Common myeloid progenitor, CD34-positive (primary cell): Measurements from ENCODE around the gene SPAG8.

ENCODE experiments used
- CTCF ChIA-PET: fragments of 350-600 bp; sonication (Branson Sonifier 250); formaldehyde crosslinking; loops from one replicate; lab custom pipeline; 2021; ENCODE audit warnings: antibody characterized with exemption; lab: Charles Lee
- POLR2A ChIA-PET: fragments of 350-600 bp; sonication (Branson Sonifier 250); formaldehyde crosslinking; loops from one replicate; lab custom pipeline; 2021; ENCODE audit warnings: antibody characterized with exemption; lab: Charles Lee
- DNase-seq, 3 donors: peaks; one replicate each; pipeline versions ENCODE4 v3.0.0 to v3.0.0-alpha.2; 2013
- H3K27ac ChIP-seq, 2 experiments: 1 replicate in 1 of 2; 2 replicates in 1 of 2; pipeline ENCODE4 v1.7.0; 2013; ENCODE audit warnings: inconsistent platforms in 2 of 2, low read length in 2 of 2, mild to moderate bottlenecking in 2 of 2, low read depth in 1 of 2, moderate library complexity in 1 of 2; ENCODE audit not compliant: severe bottlenecking in 2 of 2, insufficient read depth in 1 of 2, poor library complexity in 1 of 2
- H3K27me3 ChIP-seq, 5 experiments: replicated peaks in 2 of 5; 1 replicate in 3 of 5; 2 replicates in 2 of 5; pipeline versions ENCODE4 v1.6.1 to v1.7.0; 2013; ENCODE audit warnings: low read length in 4 of 5, mild to moderate bottlenecking in 2 of 5, moderate library complexity in 2 of 5, inconsistent platforms in 1 of 5; ENCODE audit not compliant: insufficient read depth in 5 of 5, control insufficient read depth in 4 of 5
- H3K36me3 ChIP-seq, 4 experiments: 1 replicate in 2 of 4; 2 replicates in 2 of 4; pipeline versions ENCODE4 v1.6.1 to v1.7.0; 2013; ENCODE audit warnings: low read length in 3 of 4, control low read depth in 1 of 4, mild to moderate bottlenecking in 1 of 4; ENCODE audit not compliant: control insufficient read depth in 4 of 4, insufficient read depth in 4 of 4
- H3K4me1 ChIP-seq, 4 experiments: 1 replicate in 3 of 4; 2 replicates in 1 of 4; pipeline versions ENCODE4 v1.6.1 to v1.7.1; 2013; ENCODE audit warnings: low read length in 3 of 4, mild to moderate bottlenecking in 3 of 4, control low read depth in 1 of 4, inconsistent platforms in 1 of 4, moderate library complexity in 1 of 4; ENCODE audit not compliant: control insufficient read depth in 4 of 4, insufficient read depth in 4 of 4; ENCODE audit errors: control extremely low read depth in 1 of 4
- H3K4me3 ChIP-seq, 7 experiments: 1 replicate in 4 of 7; 2 replicates in 3 of 7; pipeline versions ENCODE4 v1.5.1 to v1.7.0; 2013; ENCODE audit warnings: mild to moderate bottlenecking in 7 of 7, low read length in 6 of 7, moderate library complexity in 6 of 7, inconsistent platforms in 2 of 7, low read depth in 2 of 7, control low read depth in 1 of 7; ENCODE audit not compliant: insufficient read depth in 4 of 7, control insufficient read depth in 1 of 7; ENCODE audit errors: extremely low read depth in 1 of 7
- H3K9me3 ChIP-seq, 5 experiments: 1 replicate in 4 of 5; 2 replicates in 1 of 5; pipeline versions ENCODE4 v1.6.1 to v1.7.1; 2013; ENCODE audit warnings: low read length in 4 of 5, mild to moderate bottlenecking in 2 of 5, inconsistent platforms in 1 of 5, low read depth in 1 of 5, moderate library complexity in 1 of 5; ENCODE audit not compliant: control insufficient read depth in 4 of 5, insufficient read depth in 2 of 5; ENCODE audit errors: control extremely low read depth in 1 of 5
- WGBS: methylation state at CpG from one replicate; pipeline ENCODE4 v1.1.5; 2013; ENCODE audit not compliant: insufficient coverage; 5-methylcytosine and 5-hydroxymethylcytosine counted together

The SPAG8 gene

DNA sequence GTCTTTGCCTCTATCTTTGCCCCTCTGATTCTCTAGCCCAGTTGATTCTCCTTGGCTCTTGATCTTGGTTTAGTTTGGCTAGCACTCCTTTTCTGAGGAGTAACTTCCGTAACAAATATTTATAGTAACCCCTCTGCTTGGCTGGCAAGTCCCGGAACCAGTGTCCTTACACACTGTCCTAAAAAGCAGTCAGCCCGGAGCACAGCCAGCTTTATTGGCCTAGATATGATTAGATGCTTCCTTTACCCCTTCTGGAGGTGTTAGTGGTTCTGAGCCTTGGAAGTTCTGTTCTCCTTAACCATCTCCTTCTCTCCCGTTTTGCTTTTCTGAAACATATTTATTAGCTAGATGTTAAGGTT is 41.0 kb downstream of the SPAG8 start:
- no peak for DNase-seq
- ChIA-PET POLR2A (interaction anchor here (0.7 kb wide), 1 partner anchor 13 kb away, joined by 4 read pairs; no protein-coding TSS in a partner anchor), CTCF (interaction anchor here (0.8 to 7.7 kb wide), 14 partner anchors 8 to 111 kb away, joined by 3 to 41 read pairs (median 4); partner anchors contain the start of genes MSMP and SPAG8)
- Histone ChIP-seq H3K36me3 (peaks cover 0 to 3% (median 0%) of the 10 kb centered on the region in 4 experiments), H3K4me1 (peaks cover 11 to 37% (median 15%) of the 10 kb centered on the region in 4 experiments), H3K27me3 (no peaks in the 10 kb centered on the region), H3K4me3 (peak overlapping the region in 1 of 7 experiments; percentile 17), H3K9me3 (no peaks in the 10 kb centered on the region), H3K27ac (peak overlapping the region in 1 of 2 experiments; percentile 50)
- 71% methylated on average over 1 of the region's 4 CpGs for WGBS

DNA sequence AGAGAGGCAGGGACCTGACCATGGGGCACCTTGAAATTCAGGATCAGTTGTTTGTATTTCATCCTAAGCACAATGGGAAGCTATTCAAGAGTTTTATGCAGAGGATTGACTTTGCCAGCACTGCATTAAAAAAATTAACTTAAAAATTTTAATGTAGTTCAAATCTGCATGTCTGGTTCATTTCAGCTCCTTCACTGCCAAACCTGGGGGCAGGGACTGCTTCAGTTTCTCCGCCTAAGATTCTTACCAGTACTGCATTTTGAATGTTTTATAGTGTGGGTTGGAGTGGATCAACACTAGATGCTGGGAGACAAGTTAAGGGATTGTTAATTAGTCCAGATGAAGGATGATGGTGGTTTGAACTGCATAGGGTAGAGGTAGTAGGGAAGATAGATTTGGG is 42.3 kb downstream of the SPAG8 start:
- WGBS: 100% methylated on average over 1 of the region's 1 CpG
- ChIA-PET CTCF (interaction anchor here (1.1 to 7.7 kb wide), 8 partner anchors 9 to 41 kb away, joined by 3 to 41 read pairs (median 6); partner anchors contain the start of gene MSMP), POLR2A (no interaction called here)

DNA sequence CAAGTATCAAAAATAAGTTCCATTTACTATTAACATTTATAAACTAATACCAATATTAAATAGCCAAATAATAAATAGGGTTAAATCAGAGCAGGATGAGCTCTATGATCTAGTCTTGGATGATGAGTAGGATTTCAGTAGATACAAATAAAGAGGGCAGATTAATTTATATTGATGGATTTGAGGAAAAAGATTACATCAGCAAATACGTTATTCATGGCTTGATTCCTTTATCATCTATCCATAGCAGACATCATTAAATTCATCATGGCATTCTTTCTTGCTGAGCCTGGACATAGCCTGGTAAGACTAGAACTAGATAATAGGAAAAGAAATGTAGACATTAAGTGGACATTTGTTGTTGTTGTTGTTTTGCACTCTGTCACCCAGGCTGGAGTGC is 44.6 kb downstream of the SPAG8 start:
- ChIA-PET CTCF (interaction anchor here (1.0 to 7.7 kb wide), 3 partner anchors 13 to 40 kb away, joined by 3 to 41 read pairs (median 4); partner anchors contain the start of gene MSMP), POLR2A (no interaction called here)
- H3K27ac ChIP-seq: no peak overlapping the region

More for the DNA sequence above, 42.3 kb downstream of the SPAG8 start:
- no peak overlapping the region for H3K4me3 ChIP-seq
- H3K27me3 ChIP-seq: no peaks in the 10 kb centered on the region
- DNase-seq: no peak
- H3K36me3 ChIP-seq: peaks cover 0 to 3% (median 0%) of the 10 kb centered on the region in 4 experiments
- peaks cover under 1 to 24% (median 3%) of the 10 kb centered on the region in 4 experiments for H3K4me1 ChIP-seq
- no peak overlapping the region for H3K27ac ChIP-seq
- H3K9me3 ChIP-seq: no peaks in the 10 kb centered on the region

DNA sequence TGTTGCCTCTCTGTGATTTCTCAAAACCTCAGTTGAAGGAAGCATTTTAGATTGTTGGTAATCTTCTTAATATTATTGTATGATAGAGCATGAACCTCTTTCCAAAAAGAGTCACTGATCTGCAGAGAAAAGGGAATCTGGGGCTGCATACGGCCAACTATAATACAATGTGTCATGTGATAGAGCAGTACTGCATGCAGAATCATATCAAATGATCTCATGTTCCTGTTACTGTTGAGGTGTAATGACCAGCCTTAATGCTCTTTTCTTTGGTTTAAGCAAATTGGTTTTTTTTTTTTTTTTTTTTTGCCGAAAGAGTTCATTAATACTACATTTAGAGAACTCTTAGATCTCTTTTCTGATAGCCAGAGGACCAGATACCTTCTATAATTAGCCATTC is 45.1 kb downstream of the SPAG8 start:
- Histone ChIP-seq H3K4me3 (no peak overlapping the region), H3K9me3 (no peaks in the 10 kb centered on the region), H3K27me3 (no peaks in the 10 kb centered on the region), H3K4me1 (peaks cover 0 to 35% (median 2%) of the 10 kb centered on the region in 4 experiments), H3K36me3 (peaks cover 0 to under 1% (median 0%) of the 10 kb centered on the region in 4 experiments), H3K27ac (no peak overlapping the region)
- 43% methylated on average over 1 of the region's 2 CpGs for WGBS
- peak in 1 of 3 donors; percentile 25 for DNase-seq
- POLR2A ChIA-PET: no interaction called here
- CTCF ChIA-PET: interaction anchor here (1.0 to 1.3 kb wide), 2 partner anchors 31 to 40 kb away, joined by 3 to 4 read pairs; no protein-coding TSS in a partner anchor

More for the DNA sequence above, 44.6 kb downstream of the SPAG8 start:
- DNase-seq: no peak
- peaks cover 0 to 31% (median 2%) of the 10 kb centered on the region in 4 experiments for H3K4me1 ChIP-seq
- peaks cover 0 to 3% (median 0%) of the 10 kb centered on the region in 4 experiments for H3K36me3 ChIP-seq
- no peaks in the 10 kb centered on the region for H3K27me3 ChIP-seq
- H3K4me3 ChIP-seq: no peak overlapping the region
- H3K9me3 ChIP-seq: no peaks in the 10 kb centered on the region
- WGBS: no CpG with 5 or more reads among the region's 1 CpG

DNA sequence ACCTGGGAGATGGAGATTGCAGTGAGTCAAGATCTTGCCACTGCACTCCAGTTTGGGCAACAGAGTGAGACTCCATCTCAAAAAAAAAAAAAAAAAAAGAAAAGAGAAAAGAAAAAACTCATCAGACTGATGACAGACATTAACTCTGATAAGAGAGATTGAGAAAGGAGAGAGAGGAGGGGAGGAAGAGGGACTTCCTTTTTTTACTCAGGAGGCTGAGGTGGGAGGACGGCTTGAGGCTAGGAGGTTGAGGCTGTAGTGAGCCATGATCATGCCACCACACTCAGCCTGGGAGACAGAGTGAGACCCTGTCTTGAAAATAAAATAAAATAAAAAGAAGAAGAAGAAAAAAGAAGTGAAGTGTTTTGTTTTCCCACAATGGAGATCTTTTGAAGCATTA is 48.3 kb downstream of the SPAG8 start:
- CTCF ChIA-PET: interaction anchor here (1.5 to 2.3 kb wide), 4 partner anchors 9 to 62 kb away, joined by 3 to 5 read pairs (median 4); no protein-coding TSS in a partner anchor
- Histone ChIP-seq H3K36me3 (peaks cover 0 to 4% (median 0%) of the 10 kb centered on the region in 4 experiments), H3K4me1 (peaks cover 13 to 42% (median 18%) of the 10 kb centered on the region in 4 experiments), H3K27me3 (no peaks in the 10 kb centered on the region), H3K27ac (no peak overlapping the region), H3K9me3 (no peaks in the 10 kb centered on the region), H3K4me3 (no peak overlapping the region)
- 86% methylated on average over 1 of the region's 1 CpG for WGBS
- no peak for DNase-seq
- POLR2A ChIA-PET: no interaction called here

DNA sequence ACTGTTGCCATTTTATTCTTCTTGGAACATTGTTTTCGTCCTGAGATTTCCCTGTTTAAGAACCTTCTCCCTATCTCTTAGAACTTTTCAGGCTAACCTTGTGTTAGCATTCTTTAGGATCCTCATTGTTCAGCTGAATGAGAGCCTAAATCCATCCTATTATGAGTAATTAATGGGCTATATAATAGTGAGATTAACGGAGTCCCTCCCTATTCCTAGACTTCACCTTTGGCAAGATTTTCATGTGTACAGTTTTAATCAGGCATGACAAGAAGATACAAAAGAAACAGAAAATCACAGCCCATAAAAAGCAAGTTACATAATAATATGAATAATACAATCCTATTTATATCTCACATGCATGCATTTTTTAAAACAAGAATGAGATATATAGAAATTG is 48.9 kb downstream of the SPAG8 start:
- no peak overlapping the region for H3K4me3 ChIP-seq
- no peaks in the 10 kb centered on the region for H3K27me3 ChIP-seq
- ChIA-PET POLR2A (no interaction called here), CTCF (interaction anchor here (0.7 to 2.3 kb wide), 6 partner anchors 9 to 63 kb away, joined by 3 to 5 read pairs (median 4); no protein-coding TSS in a partner anchor)
- H3K27ac ChIP-seq: no peak overlapping the region
- H3K9me3 ChIP-seq: no peaks in the 10 kb centered on the region
- H3K4me1 ChIP-seq: peaks cover 19 to 48% (median 24%) of the 10 kb centered on the region in 4 experiments
- WGBS: no CpG with 5 or more reads among the region's 2 CpGs
- peaks cover 0 to 4% (median 0%) of the 10 kb centered on the region in 4 experiments for H3K36me3 ChIP-seq
- no peak for DNase-seq

DNA sequence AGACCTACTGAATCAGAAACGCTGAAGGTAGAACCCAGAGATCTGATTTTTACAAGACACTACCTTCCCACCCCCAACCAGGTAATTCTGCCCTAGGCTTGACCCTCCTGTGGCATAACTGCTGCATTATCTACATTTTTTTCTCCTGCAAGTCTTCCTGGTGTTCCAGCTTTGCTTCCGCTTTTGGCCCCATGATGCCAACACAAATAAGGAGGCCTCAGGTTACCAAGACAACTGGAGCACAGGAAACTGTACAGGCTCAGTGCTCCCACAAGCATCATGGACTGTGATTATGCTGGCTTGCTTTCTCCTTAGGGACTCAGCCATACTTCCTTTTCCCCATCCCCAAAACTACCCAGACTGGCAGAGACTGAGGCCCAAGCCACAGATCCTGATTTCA is 51.4 kb downstream of the SPAG8 start:
- no peaks in the 10 kb centered on the region for H3K9me3 ChIP-seq
- peak overlapping the region in 1 of 7 experiments; percentile 37 for H3K4me3 ChIP-seq
- H3K27me3 ChIP-seq: no peaks in the 10 kb centered on the region
- 8% methylated on average over 2 of the region's 2 CpGs for WGBS
- POLR2A ChIA-PET: interaction anchor here (0.6 to 1.0 kb wide), 3 partner anchors 11 to 381 kb away, joined by 3 to 7 read pairs (median 4); partner anchors contain the start of genes GBA2 and RGP1
- DNase-seq: peak; percentile 35 to 52 (median 38)
- H3K4me1 ChIP-seq: peaks cover 29 to 70% (median 43%) of the 10 kb centered on the region in 4 experiments
- peak overlapping the region in 1 of 2 experiments; percentile 65 for H3K27ac ChIP-seq
- H3K36me3 ChIP-seq: peaks cover 0 to 4% (median 0%) of the 10 kb centered on the region in 4 experiments
- CTCF ChIA-PET: interaction anchor here (0.8 to 3.6 kb wide), 18 partner anchors 9 to 66 kb away, joined by 3 to 12 read pairs (median 4); partner anchors contain the start of genes CREB3 and TLN1
